Right renal cortex interstitium (tissue), 3 donors: Measurements from ENCODE around the gene ARHGAP9. TPM values are rescaled to one million over a fixed set of nuclear protein-coding genes. Genes with fewer than 3 reads are reported as not detected.
"Not testable (repeated sequence)": the region's sequence is repeated elsewhere in the genome, so short reads cannot be mapped to it uniquely, and the experiment has no call there.

Experiments
- DNase-seq, 3 donors: peaks; one replicate each; pipeline ENCODE4 v3.0.0-alpha.2; 2013; ENCODE audit warnings: low read depth in 3 of 3, low spot score in 2 of 3
- polyA plus RNA-seq, 3 donors: library from polyadenylated mRNA; unstranded; fragments of 120-200 nt; gene quantifications; one replicate each; pipeline ENCODE4 v1.2.1, GENCODE V29; 2013; ENCODE audit not compliant: insufficient read length in 3 of 3

ARHGAP9 gene
- polyA plus RNA-seq, 3 donors = 1.9 to 2.3 (median 1.9) TPM

DNA sequence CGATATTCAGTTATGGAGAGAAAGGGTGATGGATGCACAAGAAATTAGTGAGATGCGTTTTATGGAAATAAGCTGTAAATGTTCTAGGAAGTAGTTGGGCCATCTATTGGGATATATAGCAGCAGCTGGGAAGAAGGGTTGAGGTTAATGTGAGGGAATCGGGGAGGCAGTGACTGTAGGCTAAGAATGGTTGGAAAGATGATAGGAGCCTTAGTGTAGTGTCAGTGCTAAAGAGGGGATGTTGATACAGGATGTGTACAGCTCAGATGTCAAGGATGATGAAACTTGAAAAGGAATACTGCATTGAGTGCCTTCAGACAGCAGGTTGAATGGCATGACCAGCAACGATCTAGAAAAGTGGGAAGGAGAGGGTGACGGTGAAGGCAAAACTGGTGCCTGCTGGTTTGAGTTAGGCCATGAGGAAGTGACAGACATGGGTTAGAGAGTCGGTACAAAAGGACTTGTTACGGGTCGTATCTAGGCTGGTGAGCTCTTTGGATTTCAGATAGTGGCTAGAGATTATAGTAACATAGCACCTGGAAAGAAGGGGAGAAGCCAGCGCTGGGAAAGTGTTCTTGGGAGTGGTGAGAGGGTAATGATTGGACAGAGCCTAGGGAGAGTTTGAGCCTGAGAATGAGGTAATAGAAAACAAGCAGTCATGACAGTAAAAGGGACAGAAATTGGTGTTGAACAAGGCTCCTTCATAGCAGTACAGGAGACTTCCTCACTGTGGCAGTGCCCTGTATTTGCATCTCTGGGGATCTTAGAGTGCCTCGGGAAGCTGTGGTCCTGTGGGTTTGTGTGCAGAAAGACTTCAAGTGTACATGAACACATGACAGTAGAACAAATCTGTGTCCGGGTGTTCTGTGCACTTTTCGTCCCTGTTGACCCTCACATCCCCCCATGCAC, 17.8 kb upstream of the ARHGAP9 start:
- DNase-seq = no peak

DNA sequence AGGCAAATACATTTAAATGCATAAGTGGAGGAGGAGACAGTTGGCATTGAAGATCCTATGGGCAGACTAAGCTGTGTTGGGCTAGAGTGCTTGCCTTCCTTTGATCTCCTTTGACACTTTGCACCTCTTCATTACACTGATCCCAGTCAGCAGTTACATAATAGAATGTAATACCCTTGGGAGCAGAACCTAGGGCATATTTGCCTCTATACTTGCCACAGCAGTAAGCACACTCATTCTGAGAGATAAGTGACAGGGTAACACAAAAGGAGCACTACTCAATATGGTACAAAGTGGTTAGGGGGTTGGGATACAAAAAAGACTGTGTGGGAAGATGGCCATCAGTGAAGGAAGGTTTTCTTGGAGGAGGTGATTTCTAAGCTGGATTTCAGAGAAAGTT, 17.2 kb upstream of the ARHGAP9 start:
- DNase-seq = no peak

DNA sequence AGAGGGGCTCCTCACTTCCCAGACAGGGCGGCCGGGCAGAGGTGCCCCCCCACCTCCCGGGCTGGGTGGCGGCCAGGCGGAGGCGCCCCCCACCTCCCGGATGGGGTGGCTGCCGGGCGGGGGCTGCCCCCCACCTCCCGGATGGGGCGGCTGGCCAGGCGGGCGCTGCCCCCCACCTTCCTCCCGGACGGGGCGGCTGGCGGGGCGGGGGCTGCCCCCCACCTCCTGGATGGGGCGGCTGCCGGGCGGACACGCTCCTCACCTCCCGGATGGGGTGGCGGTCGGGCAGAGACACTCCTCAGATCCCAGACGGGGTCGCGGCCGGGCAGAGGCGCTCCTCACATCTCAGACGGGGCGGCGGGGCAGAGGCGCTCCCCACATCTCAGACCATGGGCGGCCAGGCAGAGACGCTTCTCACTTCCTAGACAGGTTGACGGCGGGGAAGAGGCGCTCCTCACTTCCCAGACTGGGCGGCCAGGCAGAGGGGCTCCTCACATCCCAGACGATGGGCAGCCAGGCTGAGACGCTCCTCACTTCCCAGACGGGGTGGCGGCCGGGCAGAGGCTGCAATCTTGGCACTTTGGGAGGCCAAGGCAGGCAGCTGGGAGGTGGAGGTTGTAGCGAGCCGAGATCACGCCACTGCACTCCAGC, 15.5 kb upstream of the ARHGAP9 start:
- not testable (repeated sequence) for DNase-seq

DNA sequence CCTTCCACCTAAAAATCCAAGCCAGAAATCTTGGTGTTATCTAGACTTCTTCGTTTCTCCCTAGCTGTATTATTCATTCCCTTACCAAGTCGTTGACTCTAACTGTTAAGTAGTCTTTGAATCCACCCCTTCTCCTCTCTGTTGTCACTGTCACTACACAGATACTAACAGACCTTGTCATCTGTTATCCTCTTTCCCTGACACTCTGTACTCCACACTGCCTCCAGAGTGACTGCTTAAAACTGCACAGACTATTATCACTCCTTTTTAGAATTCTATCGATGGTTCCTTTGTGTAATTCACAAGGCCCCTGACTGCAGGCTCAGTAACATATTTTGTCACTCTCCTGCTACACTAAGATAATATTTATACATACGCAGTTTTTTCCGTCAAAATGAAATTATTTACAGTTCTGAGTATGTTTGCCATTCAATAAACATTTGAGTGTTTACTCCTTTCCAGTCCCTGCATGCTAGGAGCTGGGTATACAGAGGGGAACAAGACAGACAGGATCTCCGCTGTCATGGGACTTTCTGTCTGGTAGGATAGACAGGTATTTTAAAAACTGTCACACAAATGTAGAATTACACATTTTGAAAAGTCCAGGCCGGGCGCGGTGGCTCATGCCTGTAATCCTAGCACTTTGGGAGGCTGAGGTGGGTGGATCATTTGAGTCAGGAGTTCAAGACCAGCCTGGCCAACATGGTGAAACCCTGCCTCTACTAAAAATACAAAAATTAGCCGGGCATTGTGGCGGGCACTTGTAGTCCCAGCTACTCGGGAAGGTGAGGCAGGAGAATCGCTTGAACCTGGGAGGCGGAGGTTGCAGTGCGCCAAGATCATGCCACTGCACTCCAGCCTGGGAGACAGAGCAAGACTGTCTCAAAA, 12.0 kb upstream of the ARHGAP9 start:
- no peak for DNase-seq

- no peak for DNase-seq
Observed at GRCh38 chr12:57490126-57490525, 10.5 kb upstream of the ARHGAP9 start.

- no peak for DNase-seq
Observed at GRCh38 chr12:57489157-57489641, 9.5 kb upstream of the ARHGAP9 start.

GRCh38 chr12:57488402-57489156, 8.9 kb upstream of the ARHGAP9 start:
- DNase-seq = no peak

DNA sequence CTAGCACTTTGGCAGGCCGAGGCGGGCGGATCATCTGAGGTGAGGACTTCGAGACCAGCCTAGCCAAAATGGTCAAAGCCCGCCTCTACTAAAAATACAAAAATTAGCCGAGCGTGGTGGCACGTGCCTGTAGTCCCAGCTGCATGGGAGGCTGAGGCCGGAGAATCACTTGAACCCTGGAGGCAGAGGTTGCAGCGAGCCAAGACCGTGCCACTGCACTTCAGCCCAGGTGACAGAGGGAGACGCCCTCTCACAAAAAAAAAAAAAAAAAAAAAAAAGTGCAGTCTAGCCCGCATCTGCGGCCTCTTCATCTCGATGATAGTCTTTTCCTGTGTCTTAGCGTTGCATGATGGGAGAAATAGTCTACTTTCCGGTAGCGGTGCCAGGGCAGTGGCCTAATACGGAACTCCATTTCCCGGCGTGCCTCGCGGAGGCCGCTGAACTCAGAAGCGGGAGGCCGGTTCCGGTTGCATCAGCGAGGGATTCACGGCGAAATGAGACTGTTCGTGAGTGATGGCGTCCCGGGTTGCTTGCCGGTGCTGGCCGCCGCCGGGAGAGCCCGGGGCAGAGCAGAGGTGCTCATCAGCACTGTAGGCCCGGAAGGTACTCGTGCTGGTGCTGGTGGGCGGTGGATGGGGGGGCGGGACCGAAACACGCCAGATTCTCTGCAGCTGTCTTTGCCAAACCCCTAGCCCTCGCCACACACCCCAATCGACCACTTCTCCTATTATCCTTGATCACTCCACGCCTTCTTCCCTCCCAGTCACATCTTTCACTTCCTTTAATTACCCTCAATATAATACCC, 8.1 kb upstream of the ARHGAP9 start, which contains the start of gene MARS1:
Gene MARS1 (plus strand): TSS at position 472 of the 805 bp plus-strand sequence. CDS start 23 bp downstream, at position 495.
- peak; percentile 89 to 92 (median 91) for DNase-seq

GRCh38 chr12:57487055-57487596, 7.5 kb upstream of the ARHGAP9 start:
- no peak for DNase-seq

DNA sequence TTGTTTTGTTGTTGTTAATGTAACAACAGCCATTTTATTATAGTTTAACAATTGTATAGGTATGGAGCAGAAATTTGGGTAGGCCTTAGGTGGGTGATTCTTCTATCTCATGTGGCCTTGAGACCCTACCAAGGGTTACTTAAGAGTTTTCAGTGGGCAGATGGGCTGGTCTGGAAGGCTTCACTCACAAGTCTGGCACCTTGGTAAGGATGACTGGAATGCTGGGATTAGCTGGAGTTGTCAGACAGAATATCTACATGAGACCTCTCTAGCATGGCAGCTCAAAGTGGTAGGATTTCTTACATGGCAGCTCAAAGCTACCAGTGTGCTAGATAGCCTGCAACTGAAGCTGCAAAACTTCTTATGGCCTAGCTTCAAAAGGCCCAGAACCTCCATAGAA, 6.0 kb upstream of the ARHGAP9 start:
- no peak for DNase-seq

GRCh38 chr12:57483466-57483865, 3.8 kb upstream of the ARHGAP9 start:
- DNase-seq = no peak

DNA sequence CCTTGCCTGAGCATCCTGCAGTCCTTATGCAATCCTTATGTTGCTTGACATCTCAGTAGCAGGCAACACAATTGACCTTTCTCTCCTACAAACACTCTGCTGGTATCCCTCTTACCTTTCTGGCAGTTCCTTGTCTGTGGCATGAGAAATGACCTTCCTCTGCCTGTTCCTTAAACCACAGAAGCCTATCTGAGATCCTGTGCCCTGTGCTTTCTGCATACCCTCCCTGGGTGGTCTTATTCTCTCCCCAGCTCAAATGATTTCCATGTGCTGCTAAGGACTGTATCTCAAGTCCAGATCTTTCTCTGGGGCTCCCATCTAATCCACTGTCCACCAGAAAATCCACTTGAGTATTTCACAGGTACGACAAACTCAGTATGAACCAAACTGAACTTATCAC, 2.0 kb upstream of the ARHGAP9 start:
- DNase-seq = no peak

- no peak for DNase-seq
Observed at GRCh38 chr12:57479043-57479375, 657 bp downstream of the ARHGAP9 start.

- no peak for DNase-seq
Observed at GRCh38 chr12:57477710-57478681, 1.7 kb downstream of the ARHGAP9 start.

GRCh38 chr12:57476993-57477709, 2.5 kb downstream of the ARHGAP9 start:
- no peak for DNase-seq

- no peak for DNase-seq
Observed at GRCh38 chr12:57476162-57476992, 3.3 kb downstream of the ARHGAP9 start.
